Skeletal muscle cell (primary cell): Measurements from ENCODE around the gene TGM1.
"Not testable (repeated sequence)": the region's sequence is repeated elsewhere in the genome, so short reads cannot be mapped to it uniquely, and the experiment has no call there.

Experiments
- DNase-seq: peaks from one replicate; pipeline ENCODE4 v3.0.0-alpha.2; 2010; ENCODE audit warnings: low read depth
- H3K4me3 ChIP-seq: 2 replicates; pipeline ENCODE4 v1.5.1; 2011; ENCODE audit warnings: low read depth, mild to moderate bottlenecking, control low read depth, low read length, moderate library complexity

The TGM1 gene

GRCh38 chr14:24238527-24239037 lies 24.4 kb downstream of the TGM1 start:
- no peak overlapping the region for H3K4me3 ChIP-seq
- DNase-seq = no peak

GRCh38 chr14:24238123-24238522 lies 24.9 kb downstream of the TGM1 start:
- no peak for DNase-seq
- H3K4me3 ChIP-seq = no peak overlapping the region

DNA sequence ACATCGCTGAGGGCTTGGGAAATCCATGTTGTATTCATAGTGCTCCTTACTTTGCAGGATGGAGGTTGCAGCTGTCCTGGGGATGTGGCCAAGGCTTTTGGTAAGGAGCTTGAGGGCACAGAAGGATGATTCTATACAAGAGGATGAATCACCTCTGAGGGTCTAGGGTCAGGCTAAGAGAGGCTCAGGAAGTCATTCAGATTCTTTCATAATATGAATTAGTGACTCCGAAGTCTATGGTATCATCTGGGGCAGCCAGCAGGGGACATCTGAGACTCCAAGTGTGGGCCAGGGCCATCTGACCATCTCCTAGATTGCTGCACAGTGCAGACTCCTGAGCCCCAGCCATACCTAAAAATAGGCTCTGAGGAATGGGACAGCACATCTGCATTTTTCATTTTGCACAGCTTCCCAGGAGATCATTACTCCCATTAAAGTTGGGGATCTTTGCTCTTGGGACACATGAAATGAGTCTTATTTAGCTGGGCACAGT lies 25.5 kb downstream of the TGM1 start:
- no peak overlapping the region for H3K4me3 ChIP-seq
- DNase-seq = no peak

- no peak overlapping the region for H3K4me3 ChIP-seq
Measured at GRCh38 chr14:24236689-24237462, 26.1 kb downstream of the TGM1 start.

DNA sequence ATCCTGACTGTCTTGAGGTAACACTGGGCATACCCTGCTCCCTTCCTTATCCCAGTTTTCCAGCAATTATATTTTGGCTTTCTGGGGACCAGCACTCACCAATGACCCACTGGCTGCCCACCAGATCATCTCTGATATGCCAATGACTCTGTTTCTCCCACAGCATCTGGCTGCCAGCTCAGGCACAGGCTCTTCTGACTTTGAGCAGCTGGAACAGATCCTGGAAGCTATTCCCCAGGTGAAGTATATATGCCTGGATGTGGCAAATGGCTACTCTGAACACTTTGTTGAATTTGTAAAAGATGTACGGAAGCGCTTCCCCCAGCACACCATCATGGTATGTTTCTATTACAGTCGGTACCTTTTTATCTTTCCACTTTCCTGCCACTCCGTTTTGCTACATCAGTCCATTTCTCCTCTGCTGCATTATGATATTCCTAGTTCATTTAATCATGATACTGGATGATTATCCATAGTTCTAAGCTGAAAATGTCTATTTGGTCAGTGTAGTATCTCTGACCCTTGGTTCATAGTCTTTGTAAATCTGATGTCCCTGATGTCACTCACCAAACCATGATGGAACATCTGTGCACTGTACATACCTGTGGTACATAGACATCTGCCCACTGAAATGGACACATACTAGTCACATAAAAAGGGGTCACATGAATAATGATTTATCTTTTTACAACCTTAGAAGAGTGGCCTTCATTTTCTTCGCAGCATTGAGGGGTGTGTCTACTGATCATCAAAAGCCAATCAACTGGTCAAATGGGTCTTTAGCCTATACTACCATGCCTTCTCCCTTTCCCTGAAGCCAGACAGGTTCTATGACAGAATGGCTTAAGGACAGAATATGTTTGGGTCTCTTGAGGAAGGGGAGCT lies 26.9 kb downstream of the TGM1 start:
- no peak overlapping the region for H3K4me3 ChIP-seq
- no peak for DNase-seq

More at GRCh38 chr14:24236689-24237462, 26.1 kb downstream of the TGM1 start:
- DNase-seq = no peak

- no peak for DNase-seq
- no peak overlapping the region for H3K4me3 ChIP-seq
Measured at GRCh38 chr14:24234095-24235005, 28.6 kb downstream of the TGM1 start.

- peak overlapping the region; percentile 90 for H3K4me3 ChIP-seq
Measured at GRCh38 chr14:24233538-24233866, 29.5 kb downstream of the TGM1 start.

DNA sequence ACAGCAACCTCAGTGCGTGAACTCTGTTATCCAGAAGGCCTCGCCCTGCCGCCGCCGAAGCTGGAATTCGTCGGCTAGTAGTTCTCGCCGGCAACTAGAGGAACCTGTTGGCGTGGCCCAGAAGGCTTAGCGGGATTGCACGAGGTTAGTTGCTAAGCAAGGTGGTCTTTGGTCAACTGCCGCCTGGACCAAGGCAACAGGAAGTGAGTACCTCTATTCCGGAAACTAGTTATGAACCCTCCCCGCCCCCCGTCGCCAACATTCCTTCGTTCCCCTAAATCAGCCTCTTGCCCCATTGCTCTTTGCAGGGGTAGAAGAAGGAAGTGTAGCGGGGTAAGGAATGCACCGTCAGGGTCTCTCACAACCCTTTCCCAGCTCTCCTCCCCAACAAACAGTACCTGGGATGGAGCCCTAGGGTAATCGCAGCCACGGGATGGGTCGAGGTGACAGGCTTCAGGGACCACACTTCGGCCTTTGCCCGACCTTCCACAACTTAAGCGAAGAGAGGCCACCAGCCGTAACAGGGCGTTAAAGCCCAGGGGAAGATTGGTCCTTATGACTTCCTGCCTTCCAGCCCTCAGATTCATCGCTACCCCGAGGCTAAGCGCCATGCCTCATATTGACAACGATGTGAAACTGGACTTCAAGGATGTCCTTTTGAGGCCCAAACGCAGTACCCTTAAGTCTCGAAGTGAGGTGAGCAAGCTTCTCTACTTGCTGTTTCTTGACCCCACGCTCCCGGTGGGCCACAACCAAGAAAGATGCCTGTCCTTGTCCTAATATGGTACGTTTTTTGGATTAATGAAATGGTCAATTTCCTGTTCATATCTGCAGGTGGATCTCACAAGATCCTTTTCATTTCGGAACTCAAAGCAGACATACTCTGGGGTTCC lies 30.1 kb downstream of the TGM1 start, which contains the start of gene GMPR2:
Gene GMPR2, plus strand, starts transcription at position 285 of the 893 bp plus-strand sequence. Its CDS starts 325 bp downstream, at position 610.
- peak within 1 kb of the TSS; percentile 90 for H3K4me3 ChIP-seq
- no peak for DNase-seq

More at GRCh38 chr14:24233538-24233866, 29.5 kb downstream of the TGM1 start:
- no peak for DNase-seq

- peak within 1 kb of the TSS; percentile 90 for H3K4me3 ChIP-seq
- peak; percentile 92 for DNase-seq
Measured at GRCh38 chr14:24232121-24232644, 30.8 kb downstream of the TGM1 start, which contains the start of gene NEDD8. Gene NEDD8, minus strand, starts transcription at chr14:24232367. Its CDS starts 100 bp downstream, at chr14:24232267.

DNA sequence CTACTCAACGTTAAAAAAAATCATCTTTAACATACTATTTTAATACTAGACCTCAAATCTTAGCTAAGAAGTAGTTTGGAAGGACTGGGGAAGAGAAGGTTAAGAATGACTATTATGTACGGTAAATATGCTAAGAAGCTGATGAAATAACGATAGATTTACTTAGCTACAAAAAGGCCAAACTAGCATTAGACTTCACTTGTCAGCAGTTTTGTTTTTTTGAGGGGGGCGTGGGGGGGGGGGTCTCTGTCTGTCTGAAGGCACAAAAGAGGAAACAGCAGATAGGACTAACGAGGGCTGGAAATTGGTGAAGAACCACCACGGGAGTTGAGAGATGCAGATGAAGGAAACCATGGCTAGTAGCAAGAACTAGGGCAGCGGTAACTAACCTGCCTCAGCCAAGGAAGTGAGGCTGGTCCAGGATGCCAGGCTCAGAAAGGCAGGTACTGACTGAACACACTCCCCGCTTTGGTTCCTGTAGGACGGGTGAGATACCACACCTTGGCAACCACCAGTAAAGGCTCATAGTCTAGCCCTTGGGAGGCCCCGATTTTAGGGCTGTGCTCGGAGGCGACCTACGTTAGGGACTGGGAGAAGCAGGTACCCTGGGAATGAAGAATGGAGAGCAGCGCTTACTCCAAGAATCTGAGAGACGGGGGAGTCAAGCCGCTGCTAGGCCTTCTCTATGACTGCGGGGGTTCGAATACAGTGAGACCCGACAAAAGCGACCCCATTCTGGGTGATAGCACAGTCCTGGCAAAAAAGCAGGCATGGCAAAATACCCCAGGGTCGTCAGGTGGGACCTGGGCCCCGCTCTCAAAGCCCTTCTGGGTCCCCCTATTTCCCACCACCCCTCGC lies 31.5 kb downstream of the TGM1 start:
- no peak for DNase-seq
- peak overlapping the region; percentile 90 for H3K4me3 ChIP-seq

- DNase-seq = no peak
- H3K4me3 ChIP-seq = no peak overlapping the region
Measured at GRCh38 chr14:24228902-24229301, 34.1 kb downstream of the TGM1 start.

DNA sequence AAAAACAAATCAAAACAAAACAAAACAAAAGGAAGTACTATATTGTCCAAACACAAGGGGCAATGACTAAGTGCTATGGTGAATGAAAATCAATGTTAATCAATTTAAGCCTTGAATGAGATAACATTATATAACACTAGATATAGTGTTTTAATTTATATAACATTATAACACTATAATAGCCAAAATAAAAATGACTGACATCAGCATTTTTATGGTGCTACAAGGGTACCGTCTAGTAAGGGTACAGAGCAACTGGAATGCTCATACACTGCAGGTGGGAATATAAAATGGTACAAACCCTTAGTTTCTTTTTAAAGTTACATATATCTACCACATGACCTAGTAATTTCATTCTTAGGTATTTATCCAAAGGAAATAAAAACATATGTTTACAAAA lies 36.5 kb downstream of the TGM1 start:
- no peak overlapping the region for H3K4me3 ChIP-seq
- DNase-seq = no peak

GRCh38 chr14:24224618-24225071 lies 38.3 kb downstream of the TGM1 start:
- no peak overlapping the region for H3K4me3 ChIP-seq
- DNase-seq = peak; percentile 33

- H3K4me3 ChIP-seq, DNase-seq: not testable (repeated sequence)
Measured at GRCh38 chr14:24222987-24223386, 40.0 kb downstream of the TGM1 start.

DNA sequence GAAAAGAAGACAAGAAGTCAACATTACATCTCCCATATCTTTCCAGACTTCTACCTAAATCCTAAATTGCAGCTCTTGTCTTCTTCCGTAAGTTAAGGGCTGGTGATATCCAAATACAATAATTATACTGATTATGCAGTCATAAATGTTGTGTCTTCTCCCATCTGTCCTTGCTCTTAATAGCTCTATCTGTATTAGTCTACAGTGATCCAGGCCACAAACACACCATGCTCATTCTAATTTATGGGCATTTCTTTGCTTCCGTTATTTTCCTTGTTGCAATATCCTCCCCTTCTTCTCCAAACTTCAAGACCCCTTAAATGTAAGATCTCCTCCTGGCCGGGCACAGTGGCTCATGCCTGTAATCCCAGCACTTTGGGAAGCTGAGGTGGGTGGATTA lies 43.5 kb downstream of the TGM1 start:
- no peak overlapping the region for H3K4me3 ChIP-seq
- DNase-seq = no peak

DNA sequence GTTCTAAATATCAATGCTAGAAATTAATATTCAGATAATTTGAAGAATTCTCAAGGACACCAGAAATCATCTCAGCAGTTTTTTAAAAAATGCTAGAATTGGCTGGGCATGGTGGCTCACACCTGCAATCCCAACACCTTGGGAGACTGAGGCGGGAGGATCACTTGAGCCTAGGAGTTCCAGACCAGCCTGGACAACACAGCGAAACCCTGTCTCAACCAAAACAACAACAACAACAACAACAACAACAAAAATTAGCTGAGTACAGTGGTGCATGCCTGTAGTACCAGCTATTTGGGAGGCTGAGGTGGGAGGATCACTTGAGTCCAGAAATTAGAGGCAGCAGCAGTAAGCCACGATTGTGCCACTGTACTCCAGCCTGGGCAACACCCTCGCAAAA lies 43.9 kb downstream of the TGM1 start:
- no peak overlapping the region for H3K4me3 ChIP-seq
- no peak for DNase-seq

DNA sequence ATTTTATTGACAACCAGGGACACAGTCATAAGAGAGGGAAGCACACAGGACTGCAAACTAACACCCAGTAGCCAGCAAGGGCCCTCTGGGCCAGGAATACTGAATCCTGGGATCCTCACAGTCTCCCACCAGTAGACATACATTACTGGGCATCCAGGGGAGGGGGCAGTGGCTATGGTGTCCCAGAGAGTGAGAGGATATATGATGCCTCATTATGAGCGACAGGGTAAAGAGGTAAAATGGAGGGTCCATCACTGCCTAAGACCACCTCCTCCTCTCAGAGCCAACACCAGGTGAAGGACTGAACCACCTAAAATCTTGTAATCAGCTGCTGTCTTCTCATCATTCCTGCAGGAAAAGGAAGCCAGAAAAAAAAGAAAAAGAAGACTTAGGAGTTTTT lies 46.1 kb downstream of the TGM1 start:
- not testable (repeated sequence) for H3K4me3 ChIP-seq, DNase-seq
